SK-N-SH (cell line): ENCODE measurements around the gene YOD1. TPM values are rescaled to one million over a fixed set of nuclear protein-coding genes. Genes with fewer than 3 reads are reported as not detected.
"Not testable (repeated sequence)": the region's sequence is repeated elsewhere in the genome, so short reads cannot be mapped to it uniquely, and the experiment has no call there.

Source experiments
- CTCF ChIA-PET: fragments of 300-600, 350-600 bp; formaldehyde crosslinking; extraction: SDS; loops from one replicate; lab custom pipeline; 2021; lab: Yijun Ruan, JAX
- POLR2A ChIA-PET: fragments of 350-600 bp; sonication (Branson Sonifier 250); formaldehyde crosslinking; extraction: SDS; loops from one replicate; lab custom pipeline; 2020; ENCODE audit warnings: antibody characterized with exemption, inconsistent platforms; lab: Yijun Ruan, JAX
- DNase-seq: peaks from one replicate; pipeline ENCODE4 v3.0.0; 2012
- H2AFZ ChIP-seq: fragments of 200-600 bp; sonication (generic); 2 replicates; pipeline ENCODE4 v1.8.1; 2016; ENCODE audit warnings: antibody characterized with exemption, mild to moderate bottlenecking, low read depth
- H3F3A ChIP-seq: fragments of 200-600 bp; sonication (generic); replicated peaks from 2 replicates; pipeline ENCODE3; 2016; ENCODE audit warnings: antibody characterized with exemption, mild to moderate bottlenecking; ENCODE audit not compliant: insufficient read depth
- H3K27ac ChIP-seq, 2 experiments: fragments of 200-500 bp in 1 of 2; fragments of 200-600 bp in 1 of 2; sonication (Bioruptor generic) in 1 of 2; sonication (generic), shearing (Covaris generic) in 1 of 2; 2 replicates each; pipeline versions ENCODE4 v1.5.1 to v1.6.1; 2014 to 2016; ENCODE audit warnings: low read depth in 2 of 2, inconsistent platforms in 1 of 2, low read length in 1 of 2, mild to moderate bottlenecking in 1 of 2, mixed read lengths in 1 of 2
- H3K27me3 ChIP-seq: fragments of 200-600 bp; sonication (generic), shearing (Covaris generic); 2 replicates; pipeline ENCODE4 v1.6.1; 2016; ENCODE audit warnings: mixed run types; ENCODE audit not compliant: insufficient read depth
- H3K36me3 ChIP-seq, 2 experiments: fragments of 200-500 bp in 1 of 2; fragments of 200-600 bp in 1 of 2; sonication (Bioruptor generic) in 1 of 2; sonication (generic) in 1 of 2; replicated peaks in 1 of 2; 2 replicates each; pipeline versions ENCODE3 to v1.5.1; 2014 to 2016; ENCODE audit warnings: low read length in 1 of 2, mild to moderate bottlenecking in 1 of 2; ENCODE audit not compliant: insufficient read depth in 2 of 2, control insufficient read depth in 1 of 2
- H3K4me1 ChIP-seq, 2 experiments: fragments of 200-500 bp in 1 of 2; fragments of 200-600 bp in 1 of 2; sonication (Bioruptor generic) in 1 of 2; sonication (generic), shearing (Covaris generic) in 1 of 2; 2 replicates each; pipeline versions ENCODE4 v1.5.1 to v1.6.1; 2014 to 2016; ENCODE audit warnings: low read depth in 1 of 2, low read length in 1 of 2, mixed run types in 1 of 2; ENCODE audit not compliant: insufficient read depth in 2 of 2, control insufficient read depth in 1 of 2
- H3K4me2 ChIP-seq: fragments of 200-600 bp; sonication (generic), shearing (Covaris generic); 2 replicates; pipeline ENCODE4 v1.6.1; 2017; ENCODE audit warnings: mixed run types
- H3K4me3 ChIP-seq, 2 experiments: fragments of 200-500 bp in 1 of 2; fragments of 200-600 bp in 1 of 2; sonication (Bioruptor generic) in 1 of 2; sonication (generic), shearing (Covaris generic) in 1 of 2; 2 replicates each; pipeline versions ENCODE4 v1.5.1 to v1.8.1; 2014 to 2016; ENCODE audit warnings: low read depth in 2 of 2, inconsistent platforms in 1 of 2, low read length in 1 of 2, mild to moderate bottlenecking in 1 of 2, mixed read lengths in 1 of 2, moderate library complexity in 1 of 2
- H3K79me2 ChIP-seq: fragments of 200-600 bp; sonication (generic); 2 replicates; pipeline ENCODE4 v1.8.1; 2017; ENCODE audit warnings: mild to moderate bottlenecking; ENCODE audit not compliant: insufficient read depth
- H3K9ac ChIP-seq: fragments of 200-600 bp; sonication (generic); 2 replicates; pipeline ENCODE4 v1.6.1; 2017; ENCODE audit warnings: mixed run types
- H3K9me2 ChIP-seq: fragments of 200-600 bp; sonication (generic); 2 replicates; pipeline ENCODE4 v1.6.1; 2017; ENCODE audit warnings: mixed run types
- H3K9me3 ChIP-seq: fragments of 200-600 bp; sonication (generic); 2 replicates; pipeline ENCODE4 v1.6.1; 2017; ENCODE audit warnings: mixed run types, mild to moderate bottlenecking, moderate library complexity
- H4K20me1 ChIP-seq: fragments of 200-600 bp; sonication (generic); 2 replicates; pipeline ENCODE4 v1.6.1; 2017; ENCODE audit warnings: mild to moderate bottlenecking, mixed run types; ENCODE audit not compliant: insufficient read depth
- CTCF ChIP-seq: fragments of 200-600 bp; sonication (generic); IDR thresholded peaks from 2 replicates; pipeline ENCODE4 v1.6.1; 2017; ENCODE audit warnings: antibody characterized with exemption, mild to moderate bottlenecking, moderate library complexity
- ELF1 ChIP-seq: IDR thresholded peaks from 2 replicates; pipeline ENCODE4 v1.4.0; 2012
- EZH2phosphoT487 ChIP-seq: fragments of 200-600 bp; sonication (generic); IDR thresholded peaks from 2 replicates; pipeline ENCODE4 v1.6.1; 2017; ENCODE audit warnings: low read depth, mixed run types, mild to moderate bottlenecking, antibody characterized with exemption, moderate library complexity, borderline replicate concordance
- FOSL2 ChIP-seq: IDR thresholded peaks from 2 replicates; pipeline ENCODE4 v1.4.0; 2012; ENCODE audit warnings: low read depth, mild to moderate bottlenecking, moderate library complexity, borderline replicate concordance
- FOXM1 ChIP-seq: IDR thresholded peaks from 2 replicates; pipeline ENCODE4 v1.4.0; 2012; ENCODE audit warnings: low read depth, mild to moderate bottlenecking
- GABPA ChIP-seq: IDR thresholded peaks from 2 replicates; pipeline ENCODE4 v1.4.0; 2012; ENCODE audit warnings: low read depth, mild to moderate bottlenecking
- MXI1 ChIP-seq: IDR thresholded peaks from 2 replicates; pipeline ENCODE4 v1.6.1; 2012; ENCODE audit warnings: mild to moderate bottlenecking, low read depth, low read length, improper control_type of control experiment
- NFIC ChIP-seq: IDR thresholded peaks from 2 replicates; pipeline ENCODE4 v1.4.0; 2012; ENCODE audit warnings: borderline replicate concordance
- NRF1 ChIP-seq: IDR thresholded peaks from 2 replicates; pipeline ENCODE4 v1.6.1; 2012; ENCODE audit warnings: low read depth, mild to moderate bottlenecking, low read length
- RAD21 ChIP-seq: IDR thresholded peaks from 2 replicates; pipeline ENCODE4 v1.6.1; 2012; ENCODE audit warnings: mild to moderate bottlenecking, low read length
- RCOR1 ChIP-seq: fragments of 150-350 bp; IDR thresholded peaks from 2 replicates; pipeline ENCODE4 v1.6.1; 2017; ENCODE audit warnings: antibody characterized with exemption, low read length
- RXRA ChIP-seq: IDR thresholded peaks from 2 replicates; pipeline ENCODE4 v1.4.0; 2012; ENCODE audit warnings: low read depth, mild to moderate bottlenecking, borderline replicate concordance
- TAF1 ChIP-seq: IDR thresholded peaks from 2 replicates; pipeline ENCODE4 v1.6.1; 2012; ENCODE audit warnings: low read depth, mild to moderate bottlenecking, low read length, moderate library complexity, borderline replicate concordance
- TCF12 ChIP-seq: IDR thresholded peaks from 2 replicates; pipeline ENCODE4 v1.4.0; 2012
- TEAD4 ChIP-seq: IDR thresholded peaks from 2 replicates; pipeline ENCODE4 v1.4.0; 2012; ENCODE audit warnings: mild to moderate bottlenecking, borderline replicate concordance; ENCODE audit not compliant: insufficient read depth
- USF1 ChIP-seq: IDR thresholded peaks from 2 replicates; pipeline ENCODE4 v1.4.0; 2012; ENCODE audit warnings: low read depth, borderline replicate concordance
- USF2 ChIP-seq: fragments of 150-350 bp; IDR thresholded peaks from 2 replicates; pipeline ENCODE4 v1.6.1; 2017; ENCODE audit warnings: antibody characterized with exemption, low read length, low read depth, borderline replicate concordance
- WGBS: methylation state at CpG from one replicate; pipeline ENCODE4 v1.1.6; 2017; ENCODE audit warnings: low lambda C conversion rate; 5-methylcytosine and 5-hydroxymethylcytosine counted together
- polyA plus RNA-seq, 3 experiments: library from polyadenylated mRNA; depleted of rRNA; stranded (reverse); fragments of >200 nt; gene quantifications; 2 replicates each; pipeline ENCODE4 v1.2.3, GENCODE V29; 2012
- TF ChIP-seq, protein P1 (sequence below): IDR thresholded peaks from 2 replicates; pipeline ENCODE4 v1.4.0; 2012; ENCODE audit warnings: low read depth, borderline replicate concordance
- TF ChIP-seq, protein P2 (sequence below): IDR thresholded peaks from 2 replicates; pipeline ENCODE4; 2012
- TF ChIP-seq, protein P3 (sequence below): fragments of 150-350 bp; IDR thresholded peaks from 2 replicates; pipeline ENCODE4 v1.6.1; 2016; ENCODE audit warnings: mild to moderate bottlenecking, low read depth, low read length

The YOD1 gene
- polyA plus RNA-seq, 1 of the 3 experiments (the other 2 are of a cell fraction) = 0.79 TPM

- Histone ChIP-seq H3K4me3 (no peak overlapping the region), H3K9me2 (no peaks in the 10 kb centered on the region), H3K9me3 (no peaks in the 10 kb centered on the region), H3K4me1 (peaks cover 7 to 12% of the 10 kb centered on the region in 2 experiments), H2AFZ (no peak overlapping the region), H3K36me3 (peaks cover 45 to 54% of the 10 kb centered on the region in 2 experiments), H4K20me1 (peaks cover 13% of the 10 kb centered on the region), H3K4me2 (no peak overlapping the region), H3F3A (peaks cover 2% of the 10 kb centered on the region), H3K27ac (no peak overlapping the region), H3K9ac (no peak overlapping the region), H3K79me2 (peaks cover 59% of the 10 kb centered on the region), H3K27me3 (no peaks in the 10 kb centered on the region)
- ChIA-PET POLR2A (no interaction called here), CTCF (interaction anchor here (1.4 kb wide), 1 partner anchor 454 kb away, joined by 3 read pairs; no protein-coding TSS in a partner anchor)
- WGBS = 87% methylated on average over 2 of the region's 2 CpGs
- DNase-seq = no peak
- TF ChIP-seq RCOR1 (no peak), FOSL2 (no peak), ELF1 (no peak), TCF12 (no peak), EZH2phosphoT487 (no peak), RXRA (no peak), FOXM1 (no peak), GABPA (no peak), TEAD4 (no peak), USF2 (no peak), NRF1 (no peak), NFIC (no peak), USF1 (no peak), RAD21 (no peak), TAF1 (no peak), MXI1 (no peak), CTCF (no peak)
- TF ChIP-seq, protein P1, sequence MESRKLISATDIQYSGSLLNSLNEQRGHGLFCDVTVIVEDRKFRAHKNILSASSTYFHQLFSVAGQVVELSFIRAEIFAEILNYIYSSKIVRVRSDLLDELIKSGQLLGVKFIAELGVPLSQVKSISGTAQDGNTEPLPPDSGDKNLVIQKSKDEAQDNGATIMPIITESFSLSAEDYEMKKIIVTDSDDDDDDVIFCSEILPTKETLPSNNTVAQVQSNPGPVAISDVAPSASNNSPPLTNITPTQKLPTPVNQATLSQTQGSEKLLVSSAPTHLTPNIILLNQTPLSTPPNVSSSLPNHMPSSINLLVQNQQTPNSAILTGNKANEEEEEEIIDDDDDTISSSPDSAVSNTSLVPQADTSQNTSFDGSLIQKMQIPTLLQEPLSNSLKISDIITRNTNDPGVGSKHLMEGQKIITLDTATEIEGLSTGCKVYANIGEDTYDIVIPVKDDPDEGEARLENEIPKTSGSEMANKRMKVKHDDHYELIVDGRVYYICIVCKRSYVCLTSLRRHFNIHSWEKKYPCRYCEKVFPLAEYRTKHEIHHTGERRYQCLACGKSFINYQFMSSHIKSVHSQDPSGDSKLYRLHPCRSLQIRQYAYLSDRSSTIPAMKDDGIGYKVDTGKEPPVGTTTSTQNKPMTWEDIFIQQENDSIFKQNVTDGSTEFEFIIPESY = no peak
- TF ChIP-seq, protein P2, sequence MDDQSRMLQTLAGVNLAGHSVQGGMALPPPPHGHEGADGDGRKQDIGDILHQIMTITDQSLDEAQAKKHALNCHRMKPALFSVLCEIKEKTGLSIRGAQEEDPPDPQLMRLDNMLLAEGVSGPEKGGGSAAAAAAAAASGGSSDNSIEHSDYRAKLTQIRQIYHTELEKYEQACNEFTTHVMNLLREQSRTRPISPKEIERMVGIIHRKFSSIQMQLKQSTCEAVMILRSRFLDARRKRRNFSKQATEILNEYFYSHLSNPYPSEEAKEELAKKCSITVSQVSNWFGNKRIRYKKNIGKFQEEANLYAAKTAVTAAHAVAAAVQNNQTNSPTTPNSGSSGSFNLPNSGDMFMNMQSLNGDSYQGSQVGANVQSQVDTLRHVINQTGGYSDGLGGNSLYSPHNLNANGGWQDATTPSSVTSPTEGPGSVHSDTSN = no peak
- TF ChIP-seq, protein P3, sequence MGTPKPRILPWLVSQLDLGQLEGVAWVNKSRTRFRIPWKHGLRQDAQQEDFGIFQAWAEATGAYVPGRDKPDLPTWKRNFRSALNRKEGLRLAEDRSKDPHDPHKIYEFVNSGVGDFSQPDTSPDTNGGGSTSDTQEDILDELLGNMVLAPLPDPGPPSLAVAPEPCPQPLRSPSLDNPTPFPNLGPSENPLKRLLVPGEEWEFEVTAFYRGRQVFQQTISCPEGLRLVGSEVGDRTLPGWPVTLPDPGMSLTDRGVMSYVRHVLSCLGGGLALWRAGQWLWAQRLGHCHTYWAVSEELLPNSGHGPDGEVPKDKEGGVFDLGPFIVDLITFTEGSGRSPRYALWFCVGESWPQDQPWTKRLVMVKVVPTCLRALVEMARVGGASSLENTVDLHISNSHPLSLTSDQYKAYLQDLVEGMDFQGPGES = no peak
Observed at GRCh38 chr1:207045453-207045852, 5.6 kb downstream of the YOD1 start.

DNA sequence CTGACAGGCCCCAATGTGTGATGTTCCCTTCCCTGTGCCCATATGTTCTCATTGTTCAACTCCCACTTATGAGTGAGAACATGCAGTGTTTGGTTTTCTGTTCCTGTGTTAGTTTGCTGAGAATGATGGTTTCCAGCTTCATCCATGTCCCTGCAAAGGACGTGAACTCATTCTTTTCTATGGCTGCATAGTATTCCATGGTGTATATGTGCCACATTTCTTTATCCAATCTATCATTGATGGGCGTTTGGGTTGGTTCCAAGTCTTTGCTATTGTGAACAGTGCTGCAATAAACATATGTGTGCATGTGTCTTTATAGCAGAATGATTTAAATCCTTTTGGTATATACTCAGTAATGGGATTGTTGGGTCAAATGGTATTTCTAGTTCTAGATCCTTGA, 9.6 kb downstream of the YOD1 start:
- H2AFZ ChIP-seq, H3K9me3 ChIP-seq, H3K27ac ChIP-seq, H3K9ac ChIP-seq, DNase-seq, POLR2A ChIA-PET, H3K4me1 ChIP-seq, H4K20me1 ChIP-seq, H3K4me3 ChIP-seq, H3F3A ChIP-seq, H3K27me3 ChIP-seq, H3K4me2 ChIP-seq, H3K9me2 ChIP-seq: not testable (repeated sequence)
- H3K36me3 ChIP-seq = peaks cover 21 to 23% of the 10 kb centered on the region in 2 experiments
- 79% methylated on average over 2 of the region's 2 CpGs for WGBS
- H3K79me2 ChIP-seq = peaks cover 19% of the 10 kb centered on the region
- CTCF ChIA-PET = interaction anchor here (1.0 kb wide), 1 partner anchor 12 kb away, joined by 3 read pairs; the partner anchor contains the start of gene PFKFB2
